ENCODE results near the gene PMEPA1. TPM values are rescaled to one million over a fixed set of nuclear protein-coding genes. Genes with fewer than 3 reads are reported as not detected.

Gene PMEPA1
- total RNA-seq, 2 experiments from 2014 or later: 15.7 to 18.0 TPM

GRCh38 chr20:57656252-57656820, 53.5 kb downstream of the PMEPA1 start:
- DNase-seq (peak in 3 of 14 experiments; percentile 2 to 31 (median 12)), ATAC-seq (ENCODE audit: poor library complexity) (no peak)
- TF ChIP-seq, protein P1, sequence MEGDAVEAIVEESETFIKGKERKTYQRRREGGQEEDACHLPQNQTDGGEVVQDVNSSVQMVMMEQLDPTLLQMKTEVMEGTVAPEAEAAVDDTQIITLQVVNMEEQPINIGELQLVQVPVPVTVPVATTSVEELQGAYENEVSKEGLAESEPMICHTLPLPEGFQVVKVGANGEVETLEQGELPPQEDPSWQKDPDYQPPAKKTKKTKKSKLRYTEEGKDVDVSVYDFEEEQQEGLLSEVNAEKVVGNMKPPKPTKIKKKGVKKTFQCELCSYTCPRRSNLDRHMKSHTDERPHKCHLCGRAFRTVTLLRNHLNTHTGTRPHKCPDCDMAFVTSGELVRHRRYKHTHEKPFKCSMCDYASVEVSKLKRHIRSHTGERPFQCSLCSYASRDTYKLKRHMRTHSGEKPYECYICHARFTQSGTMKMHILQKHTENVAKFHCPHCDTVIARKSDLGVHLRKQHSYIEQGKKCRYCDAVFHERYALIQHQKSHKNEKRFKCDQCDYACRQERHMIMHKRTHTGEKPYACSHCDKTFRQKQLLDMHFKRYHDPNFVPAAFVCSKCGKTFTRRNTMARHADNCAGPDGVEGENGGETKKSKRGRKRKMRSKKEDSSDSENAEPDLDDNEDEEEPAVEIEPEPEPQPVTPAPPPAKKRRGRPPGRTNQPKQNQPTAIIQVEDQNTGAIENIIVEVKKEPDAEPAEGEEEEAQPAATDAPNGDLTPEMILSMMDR (IDR thresholded peaks at IDR 0.05): no peak
- peaks cover 37% of the 10 kb centered on the region for H3K4me1 Mint-ChIP-seq (ENCODE audit: low read depth)
- no peak overlapping the region for H3K4me3 Mint-ChIP-seq
- CTCF ChIA-PET: no interaction called here
- peaks cover 26% of the 10 kb centered on the region for H3K4me1 ChIP-seq (ENCODE audit: insufficient read depth, low read length)
- no peak overlapping the region for H3K27ac Mint-ChIP-seq
- no peak overlapping the region for H3K27ac ChIP-seq (ENCODE audit: low read depth in 1 of 2, low read length in 2 of 2)
- H3K27me3 ChIP-seq (ENCODE audit: control insufficient read depth in 1 of 2, insufficient read depth in 2 of 2, low read length in 2 of 2): no peaks in the 10 kb centered on the region
- H3K27me3 Mint-ChIP-seq: no peaks in the 10 kb centered on the region
- no peak overlapping the region for H3K4me3 ChIP-seq (ENCODE audit: low read length)
- H3K36me3 Mint-ChIP-seq (ENCODE audit: low read depth): no peaks in the 10 kb centered on the region
- no peaks in the 10 kb centered on the region for H3K9me3 ChIP-seq (ENCODE audit: control insufficient read depth in 1 of 2, insufficient read depth in 1 of 2, low read length in 2 of 2)
- H3K36me3 ChIP-seq (ENCODE audit: insufficient read depth, low read length): peaks cover 4% of the 10 kb centered on the region
- H3K9me3 Mint-ChIP-seq: no peaks in the 10 kb centered on the region
- POLR2A ChIA-PET: no interaction called here
- intact Hi-C loops (cut with DNase I, micrococcal nuclease): loop anchor here in 1 of 2 experiments (2.0 to 10.0 kb wide), 2 partner anchors 58 to 548 kb away; no protein-coding TSS in a partner anchor

GRCh38 chr20:57655809-57656155, 54.0 kb downstream of the PMEPA1 start:
- Histone ChIP-seq H3K36me3 (ENCODE audit: insufficient read depth, low read length) (peaks cover 4% of the 10 kb centered on the region), H3K27me3 (ENCODE audit: control insufficient read depth in 1 of 2, insufficient read depth in 2 of 2, low read length in 2 of 2) (no peaks in the 10 kb centered on the region), H3K4me1 (ENCODE audit: insufficient read depth, low read length) (peaks cover 26% of the 10 kb centered on the region), H3K27ac (ENCODE audit: low read depth in 1 of 2, low read length in 2 of 2) (no peak overlapping the region), H3K4me3 (ENCODE audit: low read length) (no peak overlapping the region), H3K9me3 (ENCODE audit: control insufficient read depth in 1 of 2, insufficient read depth in 1 of 2, low read length in 2 of 2) (no peaks in the 10 kb centered on the region)
- intact Hi-C loops (cut with DNase I, micrococcal nuclease): loop anchor here (2.0 to 10.0 kb wide), 4 partner anchors 27 to 549 kb away; no protein-coding TSS in a partner anchor
- Mint-ChIP-seq H3K4me3 (no peak overlapping the region), H3K9me3 (no peaks in the 10 kb centered on the region), H3K27me3 (no peaks in the 10 kb centered on the region), H3K36me3 (ENCODE audit: low read depth) (no peaks in the 10 kb centered on the region), H3K27ac (no peak overlapping the region), H3K4me1 (ENCODE audit: low read depth) (peaks cover 37% of the 10 kb centered on the region)
- DNase-seq (peak in 3 of 14 experiments; percentile 2 to 14 (median 2)), ATAC-seq (ENCODE audit: poor library complexity) (no peak)
- CTCF ChIA-PET: no interaction called here
- TF ChIP-seq, protein P1 (IDR thresholded peaks at IDR 0.05): no peak
- POLR2A ChIA-PET: no interaction called here

DNA sequence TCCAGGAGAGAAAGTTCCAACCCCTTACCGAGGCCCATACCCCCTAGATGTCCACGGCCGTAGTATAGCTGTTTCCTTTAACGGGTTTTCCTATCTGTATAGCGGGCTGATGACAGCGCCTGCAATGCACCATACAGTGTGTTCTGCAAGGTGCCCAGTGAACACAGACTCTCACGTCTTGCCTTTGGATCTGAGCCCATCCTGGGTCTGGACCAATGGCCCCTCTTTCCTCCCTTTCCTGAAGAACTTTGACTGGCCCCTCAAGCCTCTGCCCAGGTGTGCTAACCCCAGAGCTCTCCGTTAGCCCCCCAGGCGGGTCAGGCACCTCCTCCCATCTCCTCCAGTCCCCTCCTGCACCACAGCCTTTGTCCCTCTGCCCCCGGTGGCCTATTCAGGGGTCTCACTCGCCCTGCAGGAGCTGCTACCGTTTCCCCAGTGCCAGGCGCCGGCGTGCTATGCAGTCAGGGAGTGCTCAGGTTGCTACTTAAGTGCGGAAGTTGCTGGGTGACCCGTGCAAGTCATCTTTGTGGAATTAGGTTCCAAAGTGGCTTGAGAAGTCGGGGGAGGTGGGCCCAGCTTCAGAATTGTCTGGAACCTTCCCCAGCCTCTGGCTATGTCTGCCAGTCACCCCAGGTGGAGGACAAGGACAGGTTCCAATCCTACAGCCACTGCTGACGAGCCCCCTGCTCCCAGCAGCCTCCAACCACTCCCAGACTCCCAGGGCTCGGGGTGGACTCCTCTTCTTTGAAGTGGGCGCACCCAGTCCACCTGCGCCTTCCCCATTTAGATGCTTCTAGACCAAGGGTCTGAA, 54.6 kb downstream of the PMEPA1 start:
- no peaks in the 10 kb centered on the region for H3K27me3 ChIP-seq (ENCODE audit: control insufficient read depth in 1 of 2, insufficient read depth in 2 of 2, low read length in 2 of 2)
- DNase-seq: peak in 3 of 14 experiments; percentile 2 to 28 (median 12)
- Mint-ChIP-seq H3K4me1 (ENCODE audit: low read depth) (peaks cover 37% of the 10 kb centered on the region), H3K27ac (no peak overlapping the region), H3K4me3 (no peak overlapping the region), H3K9me3 (no peaks in the 10 kb centered on the region), H3K27me3 (no peaks in the 10 kb centered on the region), H3K36me3 (ENCODE audit: low read depth) (no peaks in the 10 kb centered on the region)
- H3K9me3 ChIP-seq (ENCODE audit: control insufficient read depth in 1 of 2, insufficient read depth in 1 of 2, low read length in 2 of 2): no peaks in the 10 kb centered on the region
- CTCF ChIA-PET: interaction anchor here (0.6 to 2.3 kb wide), 7 partner anchors 33 to 1103 kb away, joined by 3 to 11 read pairs (median 5); partner anchors contain the start of gene ZBP1
- H3K27ac ChIP-seq (ENCODE audit: low read depth in 1 of 2, low read length in 2 of 2): no peak overlapping the region
- TF ChIP-seq, protein P1 (IDR thresholded peaks at IDR 0.05): no peak
- POLR2A ChIA-PET: no interaction called here
- peaks cover 4% of the 10 kb centered on the region for H3K36me3 ChIP-seq (ENCODE audit: insufficient read depth, low read length)
- no peak for ATAC-seq (ENCODE audit: poor library complexity)
- intact Hi-C loops (cut with DNase I, micrococcal nuclease): loop anchor here (1.0 to 10.0 kb wide), 9 partner anchors 26 to 554 kb away; no protein-coding TSS in a partner anchor
- H3K4me3 ChIP-seq (ENCODE audit: low read length): no peak overlapping the region
- H3K4me1 ChIP-seq (ENCODE audit: insufficient read depth, low read length): peaks cover 26% of the 10 kb centered on the region

Data from CD4-positive, alpha-beta T cell (primary cell).